H9 (cell line): ENCODE data around the gene TMEM123. TPM values are rescaled to one million over a fixed set of nuclear protein-coding genes. Genes with fewer than 3 reads are reported as not detected.

Experiments used
- DNase-seq: peaks from one replicate; pipeline ENCODE4 v3.0.0-alpha.2; 2017
- H2AFZ ChIP-seq: one replicate; pipeline ENCODE4 v1.6.1; 2013; ENCODE audit warnings: mild to moderate bottlenecking, low read length, control low read depth, moderate library complexity
- H2AK5ac ChIP-seq: 2 replicates; pipeline ENCODE4 v1.6.1; 2013; ENCODE audit warnings: low read length, control low read depth, mixed read lengths; ENCODE audit not compliant: insufficient read length
- H2BK120ac ChIP-seq: one replicate; pipeline ENCODE4 v1.6.1; 2013; ENCODE audit warnings: low read depth, mild to moderate bottlenecking, low read length, control low read depth, inconsistent platforms; ENCODE audit not compliant: poor library complexity, severe bottlenecking
- H2BK12ac ChIP-seq: 2 replicates; pipeline ENCODE4 v1.6.1; 2013; ENCODE audit warnings: low read length, control low read depth, mixed read lengths, low read depth; ENCODE audit not compliant: insufficient read length
- H2BK15ac ChIP-seq: 2 replicates; pipeline ENCODE4 v1.6.1; 2013; ENCODE audit warnings: low read depth, low read length, control low read depth
- H2BK20ac ChIP-seq: one replicate; pipeline ENCODE4 v1.6.1; 2013; ENCODE audit warnings: low read depth, mild to moderate bottlenecking, low read length, control low read depth, inconsistent platforms; ENCODE audit not compliant: poor library complexity, severe bottlenecking
- H2BK5ac ChIP-seq: 2 replicates; pipeline ENCODE4 v1.6.1; 2013; ENCODE audit warnings: low read length, control low read depth, mixed read lengths; ENCODE audit not compliant: insufficient read length
- H3K14ac ChIP-seq: 2 replicates; pipeline ENCODE4 v1.6.1; 2013; ENCODE audit warnings: low read length, control low read depth; ENCODE audit not compliant: insufficient read depth
- H3K18ac ChIP-seq: 2 replicates; pipeline ENCODE4 v1.6.1; 2013; ENCODE audit warnings: low read depth, mild to moderate bottlenecking, mixed read lengths, low read length, control low read depth; ENCODE audit not compliant: insufficient read length
- H3K23ac ChIP-seq: 2 replicates; pipeline ENCODE4 v1.6.1; 2013; ENCODE audit warnings: low read length, control low read depth, mixed read lengths, low read depth; ENCODE audit not compliant: insufficient read length
- H3K23me2 ChIP-seq: 2 replicates; pipeline ENCODE4 v1.6.1; 2013; ENCODE audit warnings: low read depth, mild to moderate bottlenecking, mixed read lengths, low read length, control low read depth; ENCODE audit not compliant: insufficient read length, poor library complexity, severe bottlenecking
- H3K27ac ChIP-seq: 2 replicates; pipeline ENCODE4 v1.5.1; 2013; ENCODE audit warnings: low read length, control low read depth, mixed read lengths, low read depth; ENCODE audit not compliant: insufficient read length
- H3K27me3 ChIP-seq: 2 replicates; pipeline ENCODE4 v1.6.1; 2013; ENCODE audit warnings: low read length, control low read depth, inconsistent platforms; ENCODE audit not compliant: insufficient read depth
- H3K4ac ChIP-seq: 2 replicates; pipeline ENCODE4 v1.6.1; 2013; ENCODE audit warnings: low read depth, mild to moderate bottlenecking, control low read depth, inconsistent platforms, low read length, moderate library complexity
- H3K4me1 ChIP-seq: 2 replicates; pipeline ENCODE4 v1.6.1; 2013; ENCODE audit warnings: low read length, control low read depth, inconsistent platforms; ENCODE audit not compliant: insufficient read depth
- H3K4me2 ChIP-seq: 2 replicates; pipeline ENCODE4 v1.6.1; 2013; ENCODE audit warnings: low read length, control low read depth, mixed read lengths; ENCODE audit not compliant: insufficient read length, insufficient read depth
- H3K56ac ChIP-seq: 2 replicates; pipeline ENCODE4 v1.6.1; 2013; ENCODE audit warnings: low read depth, mild to moderate bottlenecking, mixed read lengths, low read length, control low read depth; ENCODE audit not compliant: insufficient read length
- H3K79me1 ChIP-seq: 2 replicates; pipeline ENCODE4 v1.6.1; 2013; ENCODE audit warnings: low read depth, mild to moderate bottlenecking, moderate library complexity, low read length, control low read depth, inconsistent platforms; ENCODE audit not compliant: insufficient read depth, poor library complexity, severe bottlenecking
- H3K79me2 ChIP-seq: 2 replicates; pipeline ENCODE4 v1.6.1; 2013; ENCODE audit warnings: low read length, control low read depth, inconsistent platforms; ENCODE audit not compliant: insufficient read depth
- H3K9ac ChIP-seq: 2 replicates; pipeline ENCODE4 v1.6.1; 2013; ENCODE audit warnings: low read length, control low read depth, mixed read lengths; ENCODE audit not compliant: insufficient read length; ENCODE audit errors: extremely low read depth
- H3K9me3 ChIP-seq: one replicate; pipeline ENCODE4 v1.6.1; 2013; ENCODE audit warnings: low read depth, low read length, inconsistent platforms; ENCODE audit not compliant: control insufficient read depth
- H3T11ph ChIP-seq: one replicate; pipeline ENCODE4 v1.6.1; 2013; ENCODE audit warnings: mild to moderate bottlenecking, low read length, control low read depth, inconsistent platforms
- H4K20me1 ChIP-seq: one replicate; pipeline ENCODE4 v1.6.1; 2013; ENCODE audit not compliant: control insufficient read depth, insufficient read length, insufficient read depth
- H4K5ac ChIP-seq: 2 replicates; pipeline ENCODE4 v1.6.1; 2013; ENCODE audit warnings: low read depth, mild to moderate bottlenecking, mixed read lengths, low read length, control low read depth; ENCODE audit not compliant: insufficient read length
- H4K8ac ChIP-seq: replicated peaks from 2 replicates; pipeline ENCODE4 v1.6.1; 2013; ENCODE audit warnings: low read length, control low read depth, mixed read lengths, low read depth; ENCODE audit not compliant: insufficient read length
- H4K91ac ChIP-seq: 2 replicates; pipeline ENCODE4 v1.6.1; 2013; ENCODE audit warnings: low read depth, mild to moderate bottlenecking, moderate library complexity, mixed read lengths, low read length, control low read depth; ENCODE audit not compliant: insufficient read length
- H3K27ac Mint-ChIP-seq, 3 experiments: 2 replicates in 2 of 3; 3 replicates in 1 of 3; pipeline ENCODE4 v1.8.0; 2020 to 2021; ENCODE audit warnings: mixed read lengths in 3 of 3, mild to moderate bottlenecking in 1 of 3, moderate library complexity in 1 of 3
- H3K27me3 Mint-ChIP-seq: 2 replicates; pipeline ENCODE4 v1.8.0; 2021; ENCODE audit warnings: low read depth, mild to moderate bottlenecking, moderate library complexity, mixed read lengths
- H3K36me3 Mint-ChIP-seq, 3 experiments: 2 replicates in 2 of 3; 3 replicates in 1 of 3; pipeline ENCODE4 v1.8.0; 2020 to 2021; ENCODE audit warnings: low read depth in 3 of 3, mixed read lengths in 3 of 3; ENCODE audit not compliant: insufficient read depth in 1 of 3
- H3K4me1 Mint-ChIP-seq, 2 experiments: 2 replicates each; pipeline ENCODE4 v1.8.0; 2020; ENCODE audit warnings: mixed read lengths in 2 of 2
- H3K4me3 Mint-ChIP-seq, 2 experiments: 2 replicates in 1 of 2; 3 replicates in 1 of 2; pipeline ENCODE4 v1.8.0; 2020 to 2021; ENCODE audit warnings: mild to moderate bottlenecking in 2 of 2, mixed read lengths in 2 of 2, moderate library complexity in 1 of 2
- H3K9me3 Mint-ChIP-seq, 2 experiments: 2 replicates in 1 of 2; 3 replicates in 1 of 2; pipeline ENCODE4 v1.8.0; 2020; ENCODE audit warnings: mild to moderate bottlenecking in 2 of 2, mixed read lengths in 2 of 2, moderate library complexity in 1 of 2
- WGBS: extraction: QIAGEN DNeasy Blood & Tissue Kit; methylation state at CpG from one replicate; pipeline ENCODE4 v1.1.7; 2013; ENCODE audit warnings: missing lambda C conversion rate, low lambda C conversion rate, mixed read lengths; ENCODE audit not compliant: insufficient read length; ENCODE audit errors: extremely low coverage; 5-methylcytosine and 5-hydroxymethylcytosine counted together
- total RNA-seq: library from RNA; stranded (reverse); gene quantifications from 2 replicates; pipeline ENCODE4 v1.2.1, GENCODE V29; 2021
- TF ChIP-seq, protein P1 (sequence below): fragments of 200-600 bp; sonication (generic); conservative IDR thresholded peaks from 3 replicates; pipeline ENCODE4 v1.8.0; 2021; ENCODE audit warnings: antibody characterized with exemption, mild to moderate bottlenecking

The TMEM123 gene
- total RNA-seq, 1 experiment from 2014 or later: 76.7 TPM

DNA sequence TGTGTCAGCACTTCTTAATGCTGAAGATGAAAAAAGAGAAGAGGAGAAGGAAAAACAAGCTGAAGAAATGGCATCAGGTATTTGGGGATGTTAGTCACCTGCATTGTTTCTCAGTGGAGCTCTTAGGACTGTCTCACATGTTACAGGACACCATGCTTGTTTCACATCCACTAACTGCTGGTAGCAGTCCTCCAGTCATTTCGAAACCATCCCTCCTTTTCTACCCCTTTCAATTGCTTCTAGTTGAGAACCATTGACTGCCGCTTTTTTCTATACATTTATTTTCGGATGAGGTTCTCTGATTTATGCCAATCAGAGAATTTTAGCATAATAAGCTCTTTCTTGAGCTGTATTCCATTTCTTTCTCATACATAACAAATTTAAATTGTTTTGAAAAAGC, 84.1 kb downstream of the TMEM123 start:
- no peak overlapping the region for H2BK5ac ChIP-seq
- H3K36me3 Mint-ChIP-seq: peaks cover 20 to 55% (median 53%) of the 10 kb centered on the region in 3 experiments
- H3K79me2 ChIP-seq: no peaks in the 10 kb centered on the region
- H3T11ph ChIP-seq: no peak overlapping the region
- H3K9ac ChIP-seq: no peak overlapping the region
- H3K4ac ChIP-seq: no peak overlapping the region
- 0 out of 4 replicates have a peak, but pooled peaks cover 0 to 6% of the 10 kb centered on the region in 2 experiments for H3K4me1 Mint-ChIP-seq
- DNase-seq: no peak
- no peak overlapping the region for H3K4me3 Mint-ChIP-seq
- no peak overlapping the region for H3K18ac ChIP-seq
- H3K9me3 Mint-ChIP-seq: no peaks in the 10 kb centered on the region; a peak in 1 of 5 replicates
- no peak overlapping the region for H3K27ac Mint-ChIP-seq
- H4K91ac ChIP-seq: no peak overlapping the region
- H4K8ac ChIP-seq: no peak overlapping the region
- H2AK5ac ChIP-seq: no peak overlapping the region
- no peak overlapping the region for H2BK120ac ChIP-seq
- H2BK15ac ChIP-seq: no peak overlapping the region
- H3K14ac ChIP-seq: no peak overlapping the region
- H3K4me1 ChIP-seq: no peaks in the 10 kb centered on the region
- no CpG with 5 or more reads among the region's 3 CpGs for WGBS
- H3K23ac ChIP-seq: no peak overlapping the region
- H3K4me2 ChIP-seq: no peak overlapping the region
- no peak overlapping the region for H2AFZ ChIP-seq
- no peaks in the 10 kb centered on the region for H3K23me2 ChIP-seq
- H2BK12ac ChIP-seq: no peak overlapping the region
- no peak overlapping the region for H4K5ac ChIP-seq
- no peaks in the 10 kb centered on the region for H3K27me3 Mint-ChIP-seq
- H3K79me1 ChIP-seq: no peaks in the 10 kb centered on the region
- no peaks in the 10 kb centered on the region for H3K9me3 ChIP-seq
- no peak overlapping the region for H3K27ac ChIP-seq
- no peaks in the 10 kb centered on the region for H4K20me1 ChIP-seq
- H3K27me3 ChIP-seq: no peaks in the 10 kb centered on the region
- no peak overlapping the region for H3K56ac ChIP-seq
- TF ChIP-seq, protein P1, sequence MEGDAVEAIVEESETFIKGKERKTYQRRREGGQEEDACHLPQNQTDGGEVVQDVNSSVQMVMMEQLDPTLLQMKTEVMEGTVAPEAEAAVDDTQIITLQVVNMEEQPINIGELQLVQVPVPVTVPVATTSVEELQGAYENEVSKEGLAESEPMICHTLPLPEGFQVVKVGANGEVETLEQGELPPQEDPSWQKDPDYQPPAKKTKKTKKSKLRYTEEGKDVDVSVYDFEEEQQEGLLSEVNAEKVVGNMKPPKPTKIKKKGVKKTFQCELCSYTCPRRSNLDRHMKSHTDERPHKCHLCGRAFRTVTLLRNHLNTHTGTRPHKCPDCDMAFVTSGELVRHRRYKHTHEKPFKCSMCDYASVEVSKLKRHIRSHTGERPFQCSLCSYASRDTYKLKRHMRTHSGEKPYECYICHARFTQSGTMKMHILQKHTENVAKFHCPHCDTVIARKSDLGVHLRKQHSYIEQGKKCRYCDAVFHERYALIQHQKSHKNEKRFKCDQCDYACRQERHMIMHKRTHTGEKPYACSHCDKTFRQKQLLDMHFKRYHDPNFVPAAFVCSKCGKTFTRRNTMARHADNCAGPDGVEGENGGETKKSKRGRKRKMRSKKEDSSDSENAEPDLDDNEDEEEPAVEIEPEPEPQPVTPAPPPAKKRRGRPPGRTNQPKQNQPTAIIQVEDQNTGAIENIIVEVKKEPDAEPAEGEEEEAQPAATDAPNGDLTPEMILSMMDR: no peak
- H2BK20ac ChIP-seq: no peak overlapping the region
